DMS53 (cell line): ENCODE measurements around the gene NELFCD.
"Not testable (repeated sequence)": the region's sequence is repeated elsewhere in the genome, so short reads cannot be mapped to it uniquely, and the experiment has no call there.

Experiments used
- DNase-seq: peaks from one replicate; lab custom pipeline; 2025; lab: John Stamatoyannopoulos, UW

Gene NELFCD

GRCh38 chr20:59026904-59027740, 46.1 kb downstream of the NELFCD start:
- DNase-seq = no peak

GRCh38 chr20:59027741-59028320, 46.8 kb downstream of the NELFCD start:
- DNase-seq = no peak

- DNase-seq = no peak
Measured at GRCh38 chr20:59028812-59029211, 47.8 kb downstream of the NELFCD start.

- no peak for DNase-seq
Measured at GRCh38 chr20:59030911-59031563, 50.0 kb downstream of the NELFCD start.

- peak; percentile 57 for DNase-seq
Measured at GRCh38 chr20:59031564-59032022, 50.5 kb downstream of the NELFCD start.

GRCh38 chr20:59032023-59032712, 51.1 kb downstream of the NELFCD start, which contains the start of gene ATP5F1E:
Gene ATP5F1E (minus strand): TSS chr20:59032335. CDS start chr20:59032251, 84 bp downstream.
- DNase-seq = peak; percentile 97

- DNase-seq = peak; percentile 83
Measured at GRCh38 chr20:59032713-59033059, 51.6 kb downstream of the NELFCD start.

- DNase-seq = no peak
Measured at GRCh38 chr20:59033093-59033492, 52.0 kb downstream of the NELFCD start.

- no peak for DNase-seq
Measured at GRCh38 chr20:59033616-59034165, 52.6 kb downstream of the NELFCD start.

- DNase-seq = no peak
Measured at GRCh38 chr20:59035381-59035780, 54.3 kb downstream of the NELFCD start.

- DNase-seq = no peak
Measured at GRCh38 chr20:59037386-59037785, 56.3 kb downstream of the NELFCD start.

GRCh38 chr20:59039233-59039632, 58.2 kb downstream of the NELFCD start:
- no peak for DNase-seq

GRCh38 chr20:59040667-59041066, 59.6 kb downstream of the NELFCD start:
- no peak for DNase-seq

GRCh38 chr20:59041487-59041886, 60.4 kb downstream of the NELFCD start:
- not testable (repeated sequence) for DNase-seq

- DNase-seq = peak; percentile 68
Measured at GRCh38 chr20:59042151-59042795, 61.2 kb downstream of the NELFCD start, which contains the start of gene PRELID3B. Gene PRELID3B (minus strand): TSS chr20:59042786. CDS start chr20:59042730, 56 bp downstream.

- DNase-seq = peak; percentile 96
Measured at GRCh38 chr20:59042796-59043631, 62.0 kb downstream of the NELFCD start.

GRCh38 chr20:59043698-59044097, 62.6 kb downstream of the NELFCD start:
- no peak for DNase-seq

GRCh38 chr20:59044295-59044694, 63.2 kb downstream of the NELFCD start:
- DNase-seq = no peak
